Measurements from ENCODE around the gene APOLD1.

- TF ChIP-seq, protein P1, sequence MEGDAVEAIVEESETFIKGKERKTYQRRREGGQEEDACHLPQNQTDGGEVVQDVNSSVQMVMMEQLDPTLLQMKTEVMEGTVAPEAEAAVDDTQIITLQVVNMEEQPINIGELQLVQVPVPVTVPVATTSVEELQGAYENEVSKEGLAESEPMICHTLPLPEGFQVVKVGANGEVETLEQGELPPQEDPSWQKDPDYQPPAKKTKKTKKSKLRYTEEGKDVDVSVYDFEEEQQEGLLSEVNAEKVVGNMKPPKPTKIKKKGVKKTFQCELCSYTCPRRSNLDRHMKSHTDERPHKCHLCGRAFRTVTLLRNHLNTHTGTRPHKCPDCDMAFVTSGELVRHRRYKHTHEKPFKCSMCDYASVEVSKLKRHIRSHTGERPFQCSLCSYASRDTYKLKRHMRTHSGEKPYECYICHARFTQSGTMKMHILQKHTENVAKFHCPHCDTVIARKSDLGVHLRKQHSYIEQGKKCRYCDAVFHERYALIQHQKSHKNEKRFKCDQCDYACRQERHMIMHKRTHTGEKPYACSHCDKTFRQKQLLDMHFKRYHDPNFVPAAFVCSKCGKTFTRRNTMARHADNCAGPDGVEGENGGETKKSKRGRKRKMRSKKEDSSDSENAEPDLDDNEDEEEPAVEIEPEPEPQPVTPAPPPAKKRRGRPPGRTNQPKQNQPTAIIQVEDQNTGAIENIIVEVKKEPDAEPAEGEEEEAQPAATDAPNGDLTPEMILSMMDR (IDR thresholded peaks at IDR 0.05), result no peak
- TF ChIP-seq EZH2phosphoT487 (IDR thresholded peaks at IDR 0.05), result no peak
Observed at GRCh38 chr12:12799163-12799920, 13.9 kb downstream of the APOLD1 start.
